Upper lobe of left lung (tissue), 4 donors: ENCODE data around the gene DNPEP.

ENCODE experiments used
- POLR2A ChIP-seq, 4 donors: fragments of 450-650 bp; IDR thresholded peaks; one replicate each; pipeline ENCODE4 v1.5.1; 2016 to 2017; ENCODE audit warnings: antibody characterized with exemption in 4 of 4, mild to moderate bottlenecking in 2 of 4
- POLR2AphosphoS5 ChIP-seq, 2 donors: sonication (generic); formaldehyde crosslinking; IDR thresholded peaks; one replicate each; pipeline ENCODE4 v1.5.1; 2017; ENCODE audit warnings: antibody characterized with exemption in 2 of 2
- TF ChIP-seq, protein P1 (sequence below), 6 experiments: fragments of 450-650 bp in 4 of 6; fragments of 200-600 bp in 2 of 6; sonication (generic) in 2 of 6; IDR thresholded peaks; one replicate each; pipeline ENCODE4 v1.5.1; 2016 to 2019; ENCODE audit warnings: antibody characterized with exemption in 6 of 6

DNA sequence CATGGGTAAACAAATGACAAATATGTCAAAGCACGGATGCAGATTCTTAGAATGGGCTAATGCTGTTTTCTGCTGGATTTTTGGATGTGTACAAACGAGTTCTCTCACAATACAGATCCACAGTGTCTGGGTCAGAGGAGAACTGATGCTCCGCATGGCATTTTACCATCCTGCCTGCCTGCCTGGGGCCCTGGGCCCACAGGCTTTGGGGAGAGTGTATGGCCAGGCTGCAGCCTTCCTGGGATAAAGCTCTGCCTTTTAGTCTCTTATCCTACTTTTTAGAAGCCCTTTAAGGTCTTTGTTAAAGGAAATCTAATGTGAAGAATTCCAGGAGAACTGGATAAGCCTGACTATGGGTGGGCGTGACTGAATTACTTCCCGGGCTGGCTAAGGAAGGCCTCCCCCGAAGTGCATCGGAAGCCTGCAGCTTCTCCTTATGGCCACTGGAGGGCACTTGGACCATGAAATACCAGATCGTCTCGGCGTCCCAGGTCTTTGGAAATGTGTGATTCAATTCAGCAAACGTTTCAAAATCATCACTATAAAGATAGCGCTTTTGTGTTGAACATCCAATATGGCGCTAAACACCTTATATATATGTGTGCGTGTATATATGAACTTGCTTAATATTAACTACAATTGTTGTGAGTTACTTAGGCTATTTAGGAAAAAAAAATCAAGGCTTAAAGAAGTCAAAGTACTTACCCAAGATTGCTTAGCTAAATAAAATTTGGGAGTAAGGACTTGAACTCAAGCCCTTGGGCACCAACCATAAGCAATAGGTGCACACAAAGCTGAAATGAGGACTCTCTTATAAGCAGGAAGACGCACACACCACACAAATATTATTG lies 15.2 kb upstream of the DNPEP start:
- TF ChIP-seq, protein P1, sequence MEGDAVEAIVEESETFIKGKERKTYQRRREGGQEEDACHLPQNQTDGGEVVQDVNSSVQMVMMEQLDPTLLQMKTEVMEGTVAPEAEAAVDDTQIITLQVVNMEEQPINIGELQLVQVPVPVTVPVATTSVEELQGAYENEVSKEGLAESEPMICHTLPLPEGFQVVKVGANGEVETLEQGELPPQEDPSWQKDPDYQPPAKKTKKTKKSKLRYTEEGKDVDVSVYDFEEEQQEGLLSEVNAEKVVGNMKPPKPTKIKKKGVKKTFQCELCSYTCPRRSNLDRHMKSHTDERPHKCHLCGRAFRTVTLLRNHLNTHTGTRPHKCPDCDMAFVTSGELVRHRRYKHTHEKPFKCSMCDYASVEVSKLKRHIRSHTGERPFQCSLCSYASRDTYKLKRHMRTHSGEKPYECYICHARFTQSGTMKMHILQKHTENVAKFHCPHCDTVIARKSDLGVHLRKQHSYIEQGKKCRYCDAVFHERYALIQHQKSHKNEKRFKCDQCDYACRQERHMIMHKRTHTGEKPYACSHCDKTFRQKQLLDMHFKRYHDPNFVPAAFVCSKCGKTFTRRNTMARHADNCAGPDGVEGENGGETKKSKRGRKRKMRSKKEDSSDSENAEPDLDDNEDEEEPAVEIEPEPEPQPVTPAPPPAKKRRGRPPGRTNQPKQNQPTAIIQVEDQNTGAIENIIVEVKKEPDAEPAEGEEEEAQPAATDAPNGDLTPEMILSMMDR (IDR thresholded peaks at IDR 0.05) = peak; percentile 71 to 94 (median 80)
- TF ChIP-seq POLR2AphosphoS5 (IDR thresholded peaks at IDR 0.05) (no peak), POLR2A (IDR thresholded peaks at IDR 0.05) (no peak)
